Stimulated activated CD8-positive, alpha-beta memory T cell treated with anti-CD3 and anti-CD28 coated beads, Interleukin-12 subunit alpha, Interleukin-12 subunit beta, amount 100 ng/mL, for 4 hours (primary cell): ENCODE data around the gene FCRL1.

Experiments used
- DNase-seq: peaks from one replicate; pipeline ENCODE4 v3.0.0-alpha.2; 2020; ENCODE audit warnings: low read depth

The FCRL1 gene, protein sequence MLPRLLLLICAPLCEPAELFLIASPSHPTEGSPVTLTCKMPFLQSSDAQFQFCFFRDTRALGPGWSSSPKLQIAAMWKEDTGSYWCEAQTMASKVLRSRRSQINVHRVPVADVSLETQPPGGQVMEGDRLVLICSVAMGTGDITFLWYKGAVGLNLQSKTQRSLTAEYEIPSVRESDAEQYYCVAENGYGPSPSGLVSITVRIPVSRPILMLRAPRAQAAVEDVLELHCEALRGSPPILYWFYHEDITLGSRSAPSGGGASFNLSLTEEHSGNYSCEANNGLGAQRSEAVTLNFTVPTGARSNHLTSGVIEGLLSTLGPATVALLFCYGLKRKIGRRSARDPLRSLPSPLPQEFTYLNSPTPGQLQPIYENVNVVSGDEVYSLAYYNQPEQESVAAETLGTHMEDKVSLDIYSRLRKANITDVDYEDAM

DNA sequence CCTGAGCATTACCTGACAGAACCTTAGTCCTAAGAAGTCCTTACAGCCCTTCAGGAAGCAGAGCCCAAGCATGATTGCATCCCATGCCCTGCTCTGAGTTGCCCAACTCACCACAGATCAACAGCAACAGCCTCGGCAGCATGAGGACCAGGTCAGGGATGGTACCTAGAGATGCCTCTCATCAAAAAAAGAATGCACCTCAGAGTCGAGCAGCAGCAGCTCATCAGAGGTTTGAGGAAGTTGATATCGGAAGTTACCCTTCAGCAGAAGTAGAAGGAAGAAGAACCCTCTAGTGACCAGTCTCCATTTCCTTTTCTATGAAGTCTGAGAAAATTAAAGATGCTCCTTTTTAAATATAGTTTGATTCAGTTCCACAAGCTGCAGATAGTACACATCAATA, at the start of gene FCRL1:
Gene FCRL1 (minus strand): TSS at position 225 of the 400 bp plus-strand sequence. CDS start 83 bp downstream, at position 142.
- DNase-seq = no peak

DNA sequence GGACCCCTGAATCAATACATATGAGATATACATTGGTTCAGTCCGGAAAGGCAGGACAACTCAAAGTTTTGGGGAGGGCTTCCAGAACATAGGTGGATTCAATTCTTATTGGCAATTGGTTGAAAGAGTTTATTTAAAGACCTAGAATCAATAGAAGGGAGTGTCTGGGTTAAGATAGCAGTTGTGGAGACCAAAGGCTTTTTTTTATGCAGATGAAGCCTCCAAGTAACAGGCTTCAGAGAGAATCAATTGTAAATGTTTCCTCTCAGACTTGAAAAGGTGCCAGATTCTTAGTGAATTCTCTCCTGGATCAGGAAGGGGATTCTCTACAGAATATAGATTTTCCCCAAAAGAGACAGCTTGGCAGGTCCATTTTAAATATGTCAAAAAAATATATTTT, 48.7 kb upstream of the FCRL1 start:
- no peak for DNase-seq

DNA sequence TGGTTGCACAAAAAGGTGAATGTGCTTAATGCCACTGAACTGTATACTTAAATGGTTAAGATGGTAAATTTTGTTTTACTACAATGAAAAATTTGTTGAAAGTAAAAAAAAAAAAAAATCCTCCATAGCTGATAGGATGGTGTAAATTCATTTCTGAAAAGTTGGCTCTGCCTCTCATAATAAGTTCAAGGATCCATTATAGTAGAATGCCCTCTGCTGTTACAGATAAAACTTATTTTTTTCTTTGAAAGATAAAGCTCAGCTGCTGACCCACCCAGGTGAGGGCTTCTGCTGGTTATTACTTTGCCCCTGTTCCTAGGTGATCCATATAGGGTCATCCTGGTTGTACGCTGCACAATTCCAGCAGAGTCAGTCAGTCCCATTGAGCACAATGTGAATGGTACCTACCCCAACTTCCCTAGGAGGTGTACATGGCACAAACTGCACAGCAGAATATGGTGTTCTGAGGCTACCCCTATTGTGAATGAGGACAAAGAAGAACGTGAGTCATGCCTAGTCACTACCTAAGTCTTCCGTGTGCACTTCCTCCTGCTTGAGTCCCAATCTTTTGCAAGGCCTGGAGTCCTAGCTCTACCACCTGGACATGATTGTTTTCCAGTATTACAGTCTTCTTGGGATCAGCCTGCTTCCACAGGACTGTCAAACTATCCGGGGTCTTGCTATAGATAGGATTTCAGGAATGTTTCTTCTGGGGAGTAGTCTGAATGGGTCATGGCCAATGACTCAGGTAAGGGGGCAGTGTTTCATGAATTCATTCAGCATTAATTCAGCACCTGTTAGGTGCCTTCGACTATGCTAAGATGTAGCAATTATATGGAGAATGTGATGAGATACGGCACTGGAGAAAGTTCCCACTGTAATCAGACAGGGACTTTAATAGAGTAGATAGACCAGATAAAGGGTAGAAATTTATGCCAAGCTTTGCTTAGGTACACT, 42.5 kb upstream of the FCRL1 start:
- DNase-seq = no peak

DNA sequence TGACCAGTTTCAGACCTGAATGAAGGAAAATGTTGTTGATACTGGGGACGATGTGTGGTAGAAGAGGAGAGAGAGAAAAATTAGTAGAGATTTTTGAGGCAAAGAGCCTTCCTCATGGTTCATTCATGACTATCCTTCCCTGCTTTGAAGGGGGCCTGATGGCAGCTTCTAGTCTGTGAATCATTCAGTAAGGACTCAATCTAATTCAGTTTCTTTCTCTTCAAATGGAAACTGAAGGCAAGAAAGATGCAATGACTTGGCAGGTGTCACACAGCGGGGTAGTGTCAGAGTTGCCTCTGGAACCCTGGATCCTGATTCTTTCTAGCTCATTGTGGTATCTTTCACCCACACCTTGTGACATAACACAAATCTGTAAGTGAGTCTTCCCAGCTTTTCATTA, 36.6 kb upstream of the FCRL1 start:
- no peak for DNase-seq

DNA sequence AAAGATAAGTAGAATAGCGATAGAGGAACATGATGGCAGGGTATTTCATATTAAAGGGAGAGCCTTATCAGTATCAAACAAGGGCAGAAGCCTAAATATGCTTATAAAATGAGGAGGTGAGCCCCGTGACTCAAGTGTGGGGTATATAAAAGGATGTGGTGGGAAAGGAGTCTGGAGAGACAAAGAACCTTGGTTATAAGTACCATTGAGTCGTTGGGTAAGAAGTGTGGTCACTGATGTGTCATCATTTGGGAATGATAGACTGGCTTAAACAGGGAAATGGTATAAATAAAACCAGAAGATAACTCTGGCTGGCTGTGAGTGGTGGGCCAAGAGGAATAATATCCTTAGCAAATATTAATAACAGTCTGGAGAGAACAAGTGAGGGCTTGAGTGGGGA, 32.6 kb upstream of the FCRL1 start:
- no peak for DNase-seq

DNA sequence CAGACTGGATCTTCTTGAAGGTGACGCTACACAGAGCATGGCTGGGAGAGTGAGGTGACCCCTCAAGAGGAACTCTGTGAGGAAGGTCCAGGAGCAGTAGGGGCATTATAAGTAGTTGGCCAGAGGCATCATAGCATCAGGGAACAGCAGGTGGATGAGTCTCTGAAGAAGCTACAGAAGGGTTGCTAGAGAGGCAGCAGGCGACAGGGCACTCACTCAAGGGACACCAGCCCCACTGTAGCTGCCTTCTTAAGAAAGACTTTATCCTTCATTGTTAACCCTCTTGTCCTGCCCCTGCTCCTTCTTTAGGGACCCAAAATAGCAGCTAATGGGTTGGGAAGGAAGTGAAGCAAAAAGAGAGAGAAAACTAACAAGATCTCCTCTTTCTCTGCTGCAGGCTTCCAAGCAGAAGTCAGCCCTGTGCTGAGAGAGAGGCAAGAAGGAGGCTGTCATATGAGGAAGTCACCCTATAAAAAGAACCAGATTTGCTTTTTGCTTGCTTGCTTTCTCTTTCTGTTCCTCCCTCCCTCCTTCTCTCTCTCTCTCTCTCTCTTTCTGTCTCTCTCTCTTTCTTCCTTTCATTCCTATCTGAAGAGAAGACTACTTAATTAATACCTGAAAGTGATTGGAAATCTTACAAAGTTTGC, 29.4 kb upstream of the FCRL1 start:
- no peak for DNase-seq

DNA sequence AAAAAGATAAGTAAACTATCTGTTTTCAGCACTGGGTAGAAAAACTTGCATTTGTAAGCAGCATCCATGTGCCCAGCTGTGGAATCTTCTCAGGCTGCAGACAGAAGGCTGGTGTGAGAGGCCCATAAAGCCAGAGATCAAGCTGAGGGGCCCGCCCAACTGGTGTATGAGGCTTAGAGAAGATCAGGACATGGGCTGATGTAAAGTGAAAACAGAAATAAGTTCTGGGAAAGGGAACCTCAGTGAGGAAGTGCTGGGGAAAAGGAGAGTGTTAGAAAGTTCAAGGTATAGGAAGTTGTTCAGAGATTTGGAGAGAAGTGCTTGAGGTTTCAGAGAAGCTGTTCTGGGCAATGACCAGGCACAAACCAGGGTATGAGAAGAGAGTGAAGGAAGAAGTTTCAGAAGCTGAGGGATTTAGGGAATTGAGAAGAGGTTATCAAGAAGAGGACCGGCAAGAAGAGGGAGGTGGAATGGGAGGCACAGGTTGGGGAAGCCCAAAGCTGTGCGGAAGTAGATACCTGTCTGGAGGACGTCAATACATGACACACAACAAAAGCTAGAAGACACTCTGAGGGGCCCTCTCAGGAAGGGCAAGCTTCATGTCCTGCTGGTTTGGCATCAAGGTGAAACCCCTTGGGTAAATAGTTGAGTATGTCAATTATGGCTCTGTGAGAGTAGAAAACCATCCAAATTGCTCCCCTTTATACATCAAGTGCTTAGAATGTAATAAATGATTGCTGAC, 24.3 kb upstream of the FCRL1 start:
- DNase-seq = no peak

DNA sequence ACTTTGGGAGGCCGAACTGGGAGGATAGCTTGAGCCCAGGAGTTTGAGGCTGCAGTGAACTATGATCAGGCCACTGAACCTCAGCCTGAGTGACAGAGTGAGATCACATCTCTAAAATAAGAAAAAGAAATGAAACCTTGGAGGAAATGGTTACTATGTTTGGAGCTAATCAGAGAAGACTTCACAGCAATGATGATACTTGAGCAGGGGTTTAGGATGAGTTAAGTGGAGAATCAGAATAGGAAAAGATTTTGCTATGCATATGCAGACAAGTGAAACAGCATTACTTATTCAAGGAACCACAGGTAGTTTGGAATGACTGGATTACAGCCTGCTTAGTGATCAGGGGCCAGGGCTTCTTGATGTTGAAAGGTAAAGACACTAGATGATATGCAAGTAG, 23.0 kb upstream of the FCRL1 start:
- DNase-seq = no peak

DNA sequence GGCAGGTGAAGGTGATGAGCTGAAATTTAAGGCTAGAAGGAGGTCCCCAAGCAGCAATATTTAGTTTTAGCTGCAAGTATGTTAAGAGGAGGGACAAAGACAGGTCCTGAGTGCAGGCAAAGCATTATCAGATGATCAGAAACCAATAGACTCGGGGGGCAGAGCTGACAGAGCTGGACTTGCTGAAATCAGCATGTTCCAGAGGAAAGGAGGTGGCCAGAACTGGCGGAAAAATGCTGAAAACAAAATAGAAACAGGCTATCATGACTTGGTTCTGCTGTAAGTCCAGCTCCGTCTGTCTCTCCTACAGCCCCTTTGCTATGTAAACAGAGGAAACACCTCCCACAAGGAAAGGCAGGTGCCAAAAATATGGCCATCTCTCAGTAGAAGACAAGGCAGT, 21.8 kb upstream of the FCRL1 start, which contains the start of gene CD5L:
Gene CD5L (minus strand): TSS at position 101 of the 400 bp plus-strand sequence. CDS start 107 bp downstream, outside the sequence.
- no peak for DNase-seq

DNA sequence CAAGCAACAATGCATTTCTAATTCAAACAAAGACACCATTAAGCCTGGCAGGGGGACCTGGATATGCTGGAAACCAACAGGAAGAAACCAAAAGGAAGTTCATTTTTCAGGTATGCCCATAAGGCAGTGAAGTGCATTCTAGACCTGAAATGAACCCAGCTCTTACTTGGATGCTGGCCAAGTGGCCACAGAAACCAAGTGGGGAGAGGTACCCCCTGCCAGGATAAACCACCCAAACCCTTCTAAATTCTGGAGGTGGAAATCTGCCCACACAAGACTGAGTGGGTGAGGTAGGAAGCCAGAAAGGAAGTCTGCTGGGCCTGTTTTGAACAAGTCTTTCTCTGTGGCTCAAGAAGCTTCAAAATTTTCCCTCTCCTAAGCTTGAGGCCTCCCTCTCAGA, 19.0 kb upstream of the FCRL1 start:
- no peak for DNase-seq

DNA sequence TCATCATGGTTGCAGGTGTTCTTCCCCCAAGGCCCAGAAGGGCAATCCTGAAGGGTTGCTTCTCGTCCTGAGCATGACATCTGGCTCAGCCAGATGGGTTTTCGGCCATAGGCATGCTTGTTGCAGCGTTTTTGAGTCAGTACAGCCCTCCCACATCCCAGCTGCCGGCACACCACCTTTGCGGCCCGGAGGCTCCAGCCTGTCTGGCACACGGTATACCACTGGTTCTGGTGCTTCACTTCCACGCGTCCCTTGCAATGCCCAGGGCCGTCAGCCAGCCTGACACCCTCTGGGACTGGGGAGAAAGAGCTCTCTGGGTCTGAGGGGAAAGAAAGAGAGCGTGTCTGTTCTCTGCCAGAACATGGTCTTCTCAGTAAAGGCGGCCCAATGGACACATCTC, 14.5 kb upstream of the FCRL1 start:
- no peak for DNase-seq

DNA sequence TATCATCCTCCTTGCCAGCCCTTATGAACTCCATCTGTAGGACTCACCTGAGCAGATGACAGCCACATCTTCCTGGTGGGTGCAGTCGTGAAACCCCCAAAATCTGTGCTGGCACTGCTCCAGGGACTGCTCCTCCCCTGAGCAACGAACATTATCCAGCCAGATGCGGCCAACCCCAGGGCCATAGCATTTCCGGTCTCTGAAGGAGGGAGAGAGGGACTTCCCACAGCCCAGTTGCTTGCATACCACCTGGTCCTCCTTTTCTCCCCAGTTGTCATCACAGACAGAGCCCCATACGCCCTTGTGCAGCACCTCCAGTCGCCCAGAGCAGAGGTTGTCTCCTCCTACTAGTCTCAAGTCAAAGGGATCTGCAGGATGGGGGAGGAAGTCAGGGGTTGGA, 13.2 kb upstream of the FCRL1 start:
- DNase-seq = no peak

DNA sequence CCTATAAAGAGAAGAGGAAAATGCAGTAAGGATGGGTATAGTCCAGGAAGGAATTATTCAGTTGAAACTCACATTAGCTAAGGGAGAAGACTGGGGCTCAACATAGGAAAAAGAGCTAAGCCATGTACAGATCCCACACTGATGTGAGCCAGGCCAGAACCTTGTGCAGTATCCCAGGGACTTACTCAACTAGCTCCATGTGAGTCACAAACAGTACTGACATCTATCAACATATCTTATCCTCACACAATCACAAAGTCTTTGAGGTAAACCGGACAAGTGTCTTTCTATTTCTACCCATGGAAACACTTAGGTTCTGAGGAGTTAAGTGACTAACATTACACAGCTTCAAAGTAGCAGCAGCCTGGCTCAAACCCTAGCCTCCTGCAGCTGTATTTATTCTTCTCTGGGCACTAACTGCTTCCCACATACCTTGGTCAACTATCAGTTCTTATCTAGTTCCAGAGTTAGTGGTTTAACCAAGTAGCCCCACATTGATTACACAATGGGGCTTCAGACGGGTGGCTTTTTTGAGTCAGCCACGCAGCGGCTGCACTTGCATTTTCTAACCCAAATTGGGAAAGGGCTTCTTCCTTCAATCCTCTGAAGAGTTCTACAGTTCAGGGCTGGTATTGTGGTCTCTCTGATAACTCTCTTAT, 12.2 kb upstream of the FCRL1 start:
- no peak for DNase-seq

DNA sequence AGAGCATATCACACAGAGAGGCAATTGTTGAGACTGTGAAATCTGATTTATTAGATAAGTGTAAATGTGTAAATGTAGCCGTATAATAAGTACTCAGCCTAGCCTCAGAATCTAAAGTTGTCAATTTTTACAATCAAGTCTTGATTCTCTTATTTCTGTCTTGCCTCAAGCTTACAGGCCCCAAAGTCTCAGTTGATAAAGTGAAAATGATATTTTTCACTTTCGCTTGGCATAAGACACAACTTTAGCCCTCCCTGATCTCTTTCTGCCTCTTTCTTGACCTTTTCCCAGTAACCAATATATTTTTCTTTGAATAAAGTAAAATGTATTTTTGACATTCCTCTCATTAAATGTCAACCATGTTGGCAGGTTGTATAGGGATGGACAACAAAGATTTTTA, 11.0 kb upstream of the FCRL1 start:
- no peak for DNase-seq

DNA sequence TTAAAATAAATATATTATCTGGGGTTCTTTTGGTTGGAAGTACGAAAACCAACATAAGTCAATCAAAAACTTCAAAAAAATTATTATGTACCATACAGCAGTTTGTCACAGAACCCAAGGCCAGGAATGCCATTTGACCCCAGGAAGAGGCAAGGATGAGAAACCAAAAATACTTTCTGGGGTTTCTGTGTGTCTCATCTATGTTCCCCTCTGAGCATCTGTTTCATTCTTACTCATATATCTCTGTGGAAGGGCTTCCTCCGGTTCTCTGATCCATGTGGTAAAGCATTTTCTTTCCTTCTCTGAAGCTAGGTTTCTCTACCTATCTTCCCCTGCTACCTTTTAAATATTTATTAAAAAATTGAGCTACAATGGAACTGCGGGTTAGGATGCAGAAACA, 9.8 kb upstream of the FCRL1 start:
- DNase-seq = no peak

DNA sequence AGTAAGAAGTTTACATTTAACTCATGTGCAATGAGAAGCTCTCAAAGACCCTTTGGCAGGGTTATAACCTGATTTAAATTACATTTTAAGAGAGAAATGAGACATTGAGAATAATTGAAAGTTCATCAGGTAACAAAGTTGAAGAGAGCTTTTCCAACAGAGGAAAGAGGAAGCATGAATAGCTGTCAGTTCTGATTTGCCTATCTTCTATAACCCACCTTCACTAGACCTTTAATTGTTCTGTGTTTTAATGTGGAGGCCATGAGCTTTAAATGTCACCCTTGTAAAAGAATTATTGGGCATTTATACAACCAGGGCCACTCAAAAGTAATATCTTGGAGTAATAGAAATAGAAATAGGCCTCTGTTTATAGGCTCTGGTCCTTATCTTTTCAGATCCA, 9.3 kb upstream of the FCRL1 start:
- no peak for DNase-seq

DNA sequence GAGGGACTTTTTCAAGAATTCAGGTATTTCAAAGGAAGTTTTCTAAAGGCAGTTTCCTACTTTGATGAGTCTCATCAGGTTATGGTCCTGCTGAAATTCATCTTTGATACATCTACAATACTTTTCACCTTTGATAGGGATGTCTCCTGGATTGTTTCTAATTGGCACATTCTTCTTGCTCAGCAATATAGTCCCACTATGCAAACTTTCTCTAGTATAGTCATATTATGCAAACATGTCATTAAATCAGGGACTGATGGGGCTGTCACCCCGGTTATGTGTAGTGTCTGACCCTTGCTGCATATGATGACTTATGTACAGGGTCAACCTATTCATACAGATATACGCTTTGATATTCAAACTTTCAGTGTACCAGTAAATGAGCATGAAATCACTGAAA, 379 bp upstream of the FCRL1 start:
- DNase-seq = no peak

DNA sequence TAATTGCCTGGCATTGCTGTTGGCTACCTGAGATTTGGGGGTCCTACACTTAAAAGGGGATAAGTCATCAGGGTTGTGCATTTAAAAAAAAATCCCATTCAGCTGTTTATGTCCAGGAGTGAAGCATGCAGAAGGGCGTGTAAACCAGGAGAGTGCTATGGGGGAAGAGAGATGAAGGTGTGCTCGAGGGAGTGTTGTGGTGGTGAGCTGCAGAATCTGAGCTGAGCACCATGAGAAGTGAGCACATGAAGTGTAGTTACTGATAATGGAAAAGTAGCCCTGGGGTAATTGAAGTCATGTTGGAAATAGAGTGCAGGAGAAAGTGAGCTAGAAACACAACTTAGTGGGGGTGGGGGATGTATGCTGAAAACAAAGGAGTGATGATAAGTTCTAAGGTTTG, 705 bp downstream of the FCRL1 start:
- no peak for DNase-seq

DNA sequence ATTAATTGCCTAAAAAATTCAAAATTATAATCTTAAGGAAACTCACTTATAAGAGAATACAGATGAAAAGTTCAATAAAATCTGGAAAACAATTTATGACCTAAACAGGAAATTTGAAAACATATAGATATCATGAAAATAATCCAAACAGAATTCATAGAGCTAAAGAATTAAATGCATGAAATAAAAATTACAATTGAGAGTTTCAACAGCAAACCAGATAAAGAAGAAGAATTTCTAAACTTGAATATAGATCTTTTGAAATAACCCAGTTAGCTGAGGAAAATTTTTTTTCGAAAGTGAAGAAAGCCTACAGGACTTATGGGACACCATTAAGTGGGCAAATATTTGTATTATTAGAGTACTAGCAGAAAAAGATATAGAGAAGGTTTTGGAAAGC, 6.7 kb downstream of the FCRL1 start:
- no peak for DNase-seq

DNA sequence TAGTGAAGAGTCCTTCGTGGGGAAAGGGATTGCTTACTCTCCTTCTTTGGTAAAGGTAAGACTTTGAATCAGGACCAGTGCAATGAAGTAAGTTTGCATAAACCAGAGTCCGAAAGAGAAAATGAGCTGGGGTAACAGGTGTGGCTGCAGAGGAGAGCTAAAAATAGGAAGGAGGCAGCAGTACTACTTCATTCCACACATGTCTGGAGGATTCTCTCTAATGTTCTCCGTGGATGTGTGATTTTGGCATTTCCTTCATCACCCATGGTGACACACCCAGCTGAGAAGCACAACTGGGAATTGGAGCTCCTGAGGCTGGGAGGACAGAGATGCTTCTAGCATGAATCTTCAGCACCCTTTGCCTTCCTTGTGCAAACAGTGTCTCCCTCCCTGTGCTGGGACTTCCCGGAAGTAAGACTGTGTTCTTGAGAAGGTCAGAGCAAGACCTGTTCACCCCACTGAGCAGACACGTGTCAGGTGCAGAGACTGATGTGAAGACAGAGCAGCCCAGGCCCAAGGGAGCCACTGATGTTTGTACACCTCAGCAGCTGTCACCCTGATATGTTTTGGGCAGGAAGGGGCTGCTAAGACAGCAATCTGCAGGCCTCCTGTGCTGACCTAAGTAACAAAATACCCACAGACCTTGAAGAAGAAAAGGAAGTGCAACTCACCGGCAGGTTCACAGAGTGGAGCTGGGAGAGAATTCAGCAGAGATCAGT, 13.3 kb downstream of the FCRL1 start:
- no peak for DNase-seq

DNA sequence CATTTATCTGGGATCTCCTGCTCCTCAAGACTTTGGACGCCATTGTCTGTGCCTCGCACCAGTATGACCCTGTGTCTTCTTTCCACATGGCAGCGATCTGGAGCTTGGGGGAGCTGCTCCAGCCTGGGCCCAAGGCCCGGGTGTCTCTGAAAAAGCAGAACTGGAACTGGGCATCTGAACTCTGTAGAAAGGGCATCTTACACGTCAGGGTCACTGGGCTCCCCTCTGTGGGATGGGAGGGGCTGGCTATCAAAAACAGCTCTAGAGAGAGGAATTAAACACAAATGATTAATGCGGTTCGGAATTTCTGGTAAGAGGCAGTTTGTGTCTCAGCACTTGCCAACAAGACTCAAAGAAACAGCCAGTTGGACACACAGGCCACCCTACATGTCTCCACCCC, 16.1 kb downstream of the FCRL1 start:
- DNase-seq = no peak
